ENCODE data around the gene ENTR1.

The ENTR1 gene

DNA sequence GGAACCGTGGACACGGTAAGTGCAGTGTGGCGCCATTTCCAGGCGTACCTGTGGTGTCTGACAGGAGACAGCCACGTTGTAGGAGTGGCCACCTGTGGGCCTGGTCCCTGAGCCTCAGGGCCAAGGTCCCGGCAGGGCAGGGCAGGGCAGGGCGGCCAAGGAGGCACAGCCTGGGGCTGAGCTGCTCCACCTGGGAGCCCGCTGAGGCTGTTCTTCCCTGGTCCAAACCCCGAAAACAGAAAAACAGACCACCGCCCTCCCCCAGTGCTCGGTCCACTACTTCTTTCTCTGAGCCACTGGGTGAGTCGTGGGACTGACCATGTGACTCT is 8.6 kb upstream of the ENTR1 start:
- TF ChIP-seq CTCF (IDR thresholded peaks at IDR 0.05) = no peak

- no peak for TF ChIP-seq CTCF (IDR thresholded peaks at IDR 0.05)
Measured at GRCh38 chr9:136418182-136419091, 8.0 kb upstream of the ENTR1 start.

GRCh38 chr9:136416914-136417313 is 6.5 kb upstream of the ENTR1 start:
- TF ChIP-seq CTCF (IDR thresholded peaks at IDR 0.05) = no peak

GRCh38 chr9:136416427-136416826 is 6.0 kb upstream of the ENTR1 start:
- no peak for TF ChIP-seq CTCF (IDR thresholded peaks at IDR 0.05)

DNA sequence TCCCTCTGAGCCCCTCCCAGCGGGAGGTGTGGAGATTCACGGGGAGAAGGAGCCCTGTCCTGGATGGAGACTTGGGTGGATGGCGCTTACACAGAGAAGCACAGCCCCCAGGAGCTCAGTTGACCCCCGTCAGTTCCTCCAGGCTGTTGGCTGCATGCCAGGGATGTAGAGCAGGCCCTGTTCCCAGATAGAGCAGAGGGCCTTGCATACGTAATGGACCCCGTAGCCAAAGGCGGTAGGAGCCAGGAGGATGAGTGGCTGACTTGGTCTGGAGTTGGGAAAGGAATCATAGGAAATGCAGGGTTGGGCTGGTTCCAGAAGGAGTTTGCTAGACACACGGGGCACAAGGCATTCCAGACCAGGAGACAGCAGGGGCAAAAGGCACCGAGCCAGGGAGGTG is 2.5 kb upstream of the ENTR1 start:
- no peak for TF ChIP-seq CTCF (IDR thresholded peaks at IDR 0.05)

GRCh38 chr9:136411378-136411777 is 964 bp upstream of the ENTR1 start:
- TF ChIP-seq CTCF (IDR thresholded peaks at IDR 0.05) = no peak

- TF ChIP-seq CTCF (IDR thresholded peaks at IDR 0.05) = no peak
Measured at GRCh38 chr9:136409557-136410455, 608 bp downstream of the ENTR1 start.

Data from LNCAP (cell line).